SKM-1 treated with dmso at 0.1 percent for 144 hours (cell line): ENCODE data around the gene ZPBP2.
A peak's percentile ranks its signal among the peaks of the same experiment; 100 is the strongest.
"Not testable (repeated sequence)": the region's sequence is repeated elsewhere in the genome, so short reads cannot be mapped to it uniquely, and the experiment has no call there.

ENCODE experiments used
- DNase-seq: peaks from one replicate; lab custom pipeline; 2025; ENCODE audit not compliant: unreplicated experiment; lab: John Stamatoyannopoulos, UW

ZPBP2 gene

DNA sequence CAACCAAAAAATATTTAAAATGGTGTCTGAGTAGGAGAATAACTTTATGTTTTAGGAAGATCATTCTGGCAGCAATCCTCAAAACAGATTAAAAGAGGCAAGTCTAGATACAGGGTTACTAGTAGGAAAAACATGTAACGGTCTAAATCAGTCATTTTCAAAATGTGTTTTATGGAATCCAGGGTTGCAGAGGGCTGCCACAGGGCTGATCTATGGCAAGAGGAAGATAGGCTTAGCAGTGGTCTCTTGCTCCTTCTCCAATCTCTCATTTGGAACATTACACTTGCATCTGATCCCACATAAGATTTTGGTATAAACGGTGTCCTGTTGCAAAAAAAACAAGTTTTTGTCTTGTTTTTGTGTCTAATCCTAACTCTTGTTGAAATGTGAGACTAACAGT is 13.1 kb upstream of the ZPBP2 start:
- DNase-seq, result no peak

DNA sequence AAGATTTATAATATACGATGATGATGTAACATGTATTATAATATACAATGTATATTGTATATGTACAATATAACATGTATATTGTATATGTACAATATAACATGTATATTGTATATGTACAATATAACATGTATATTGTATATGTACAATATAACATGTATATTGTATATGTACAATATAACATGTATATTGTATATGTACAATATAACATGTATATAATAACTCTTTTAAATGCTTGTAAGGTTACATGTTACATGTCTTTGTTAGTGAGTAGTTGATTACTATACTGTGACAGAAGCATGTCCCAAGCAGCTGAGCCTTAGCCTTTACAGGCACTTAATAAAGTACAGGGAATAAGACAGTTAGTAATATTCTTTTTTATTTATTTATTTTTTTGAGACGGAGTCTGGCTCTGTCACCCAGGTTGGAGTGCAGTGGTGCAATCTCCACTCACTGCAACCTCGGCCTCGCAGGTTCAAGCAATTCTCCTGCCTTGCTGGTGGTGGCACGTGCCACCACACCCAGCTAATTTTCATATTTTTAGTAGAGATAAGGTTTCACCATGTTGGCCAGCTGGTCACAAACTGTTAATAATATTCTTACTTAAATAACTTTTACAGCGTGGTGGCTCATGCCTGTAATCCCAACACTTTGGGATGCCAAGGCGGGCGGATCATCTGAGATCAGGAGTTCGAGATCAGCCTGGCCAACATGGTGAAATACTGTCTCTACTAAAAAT is 11.9 kb upstream of the ZPBP2 start:
- not testable (repeated sequence) for DNase-seq

DNA sequence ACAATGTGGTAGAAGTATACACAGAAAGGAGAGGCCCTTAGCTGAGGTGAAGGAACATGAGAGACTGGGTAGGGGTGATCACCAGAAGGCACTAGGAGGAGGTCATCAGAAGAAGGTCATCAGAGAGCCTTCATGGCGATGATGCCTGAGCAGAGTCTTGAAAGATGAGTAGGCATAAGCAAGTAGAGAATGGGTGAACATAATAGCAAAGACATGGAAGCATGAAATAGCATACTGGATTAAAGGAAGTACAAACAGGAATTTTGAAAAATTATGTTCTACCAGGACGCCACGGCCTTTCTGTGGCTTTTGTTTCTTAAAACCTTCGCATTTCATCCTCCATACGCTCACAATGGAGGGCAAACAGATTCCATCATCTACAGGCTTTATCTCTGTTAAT is 6.8 kb upstream of the ZPBP2 start:
- no peak for DNase-seq

DNA sequence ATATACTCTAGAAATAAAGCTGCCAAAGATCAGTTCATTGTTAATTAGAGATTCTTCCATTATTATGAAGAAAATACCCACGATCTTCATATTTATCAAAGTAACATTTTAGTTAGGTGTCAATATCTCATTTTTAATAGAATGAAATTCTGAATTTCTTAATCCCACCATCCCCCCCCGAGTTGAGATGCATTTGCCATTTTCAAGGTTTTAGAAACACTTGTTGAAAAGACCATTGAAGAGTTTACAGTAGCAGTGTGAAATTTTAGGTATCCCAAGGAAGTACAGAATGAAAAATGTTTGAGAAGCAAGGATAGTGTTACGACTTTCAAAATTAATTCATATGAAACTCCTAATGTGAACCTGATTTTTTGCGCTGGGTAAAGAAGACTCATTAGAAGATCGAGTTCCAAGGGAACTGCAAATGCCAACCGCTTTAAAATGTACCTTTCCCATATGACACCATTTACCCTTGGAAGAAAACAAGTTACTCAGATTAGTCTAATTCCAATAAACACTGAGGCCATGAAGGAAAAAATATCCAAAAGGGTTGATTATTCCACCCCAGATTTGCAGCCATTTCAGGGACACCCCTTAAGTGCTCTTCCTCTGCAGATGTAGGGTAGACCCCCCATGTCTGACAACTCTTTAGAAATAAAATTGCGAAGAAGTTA is 4.6 kb upstream of the ZPBP2 start:
- no peak for DNase-seq

DNA sequence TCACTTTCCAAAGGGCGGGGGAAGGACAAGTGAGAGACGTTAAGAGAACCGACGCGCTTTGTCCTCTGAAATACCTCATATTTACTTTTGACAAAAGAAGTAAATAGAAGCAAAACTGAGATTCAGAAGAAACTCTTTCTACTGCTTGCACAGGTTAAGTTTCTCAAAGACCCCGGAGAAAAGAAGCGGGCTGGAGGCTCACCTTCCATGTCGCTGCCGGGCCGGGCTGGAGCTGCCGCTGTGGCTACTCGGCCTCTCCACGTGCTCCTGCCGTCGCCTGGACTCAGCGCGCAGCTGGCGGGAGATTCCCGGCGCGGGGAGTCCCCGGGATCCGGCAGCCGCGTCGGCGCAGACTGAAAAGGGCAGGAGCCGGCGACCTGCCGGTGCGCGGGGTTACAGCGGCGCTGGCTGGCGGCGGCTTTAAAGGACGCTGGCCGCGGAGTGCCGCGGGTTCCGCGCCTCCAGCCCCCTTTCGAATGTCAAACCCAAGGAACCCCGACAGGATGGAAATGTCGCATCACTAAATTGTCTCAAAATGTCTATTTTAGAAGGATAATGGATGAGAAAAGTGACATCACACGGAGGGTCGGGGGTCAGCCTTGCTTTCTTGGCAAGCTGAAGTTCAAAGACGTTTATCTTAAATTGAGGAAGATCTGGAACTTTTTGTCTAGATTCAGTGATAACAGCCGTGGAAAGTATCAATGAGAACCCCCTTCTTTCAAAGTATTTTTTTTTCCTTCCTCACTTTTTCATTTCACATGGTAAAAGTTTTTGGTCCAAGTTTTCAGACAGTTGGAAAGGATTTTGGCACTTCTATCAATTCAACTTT is 3.9 kb upstream of the ZPBP2 start, which contains the start of gene IKZF3:
IKZF3 (minus strand) TSS at position 395 of the 829 bp plus-strand sequence; CDS start at position 209, 186 bp downstream.
- DNase-seq, result peak; percentile 24

DNA sequence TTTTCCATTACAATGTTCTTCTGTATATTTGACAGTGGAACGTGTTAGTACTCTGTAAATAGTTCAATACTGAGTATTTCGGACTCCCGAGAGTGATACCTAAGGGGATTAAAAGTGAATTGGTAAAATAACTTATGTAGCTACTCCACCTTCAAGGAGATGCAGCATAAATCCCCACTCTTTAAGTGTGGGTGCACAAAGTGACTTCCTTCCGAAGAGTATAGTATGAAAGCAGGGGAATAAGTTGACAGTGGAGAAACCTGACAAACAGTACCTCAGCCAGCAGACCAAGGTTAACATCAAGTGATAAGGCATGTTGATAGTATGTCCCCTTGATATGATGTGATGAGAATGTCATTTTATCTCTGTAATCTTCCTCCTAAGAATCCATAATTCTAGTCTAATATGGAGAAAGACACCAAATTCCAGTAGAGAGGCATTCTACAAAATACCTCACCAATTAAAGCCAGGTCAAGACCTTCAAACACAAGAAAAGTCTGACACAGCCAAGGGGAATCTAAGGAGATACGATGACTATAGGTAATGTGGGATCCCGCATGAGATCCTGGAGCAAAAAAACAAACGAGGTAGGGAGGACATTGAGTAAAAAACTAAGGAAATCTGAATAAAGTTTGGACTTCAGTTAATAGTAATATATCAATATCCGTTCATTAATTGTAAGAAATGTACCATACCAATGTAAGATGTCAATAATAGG is 1.8 kb upstream of the ZPBP2 start:
- no peak for DNase-seq

DNA sequence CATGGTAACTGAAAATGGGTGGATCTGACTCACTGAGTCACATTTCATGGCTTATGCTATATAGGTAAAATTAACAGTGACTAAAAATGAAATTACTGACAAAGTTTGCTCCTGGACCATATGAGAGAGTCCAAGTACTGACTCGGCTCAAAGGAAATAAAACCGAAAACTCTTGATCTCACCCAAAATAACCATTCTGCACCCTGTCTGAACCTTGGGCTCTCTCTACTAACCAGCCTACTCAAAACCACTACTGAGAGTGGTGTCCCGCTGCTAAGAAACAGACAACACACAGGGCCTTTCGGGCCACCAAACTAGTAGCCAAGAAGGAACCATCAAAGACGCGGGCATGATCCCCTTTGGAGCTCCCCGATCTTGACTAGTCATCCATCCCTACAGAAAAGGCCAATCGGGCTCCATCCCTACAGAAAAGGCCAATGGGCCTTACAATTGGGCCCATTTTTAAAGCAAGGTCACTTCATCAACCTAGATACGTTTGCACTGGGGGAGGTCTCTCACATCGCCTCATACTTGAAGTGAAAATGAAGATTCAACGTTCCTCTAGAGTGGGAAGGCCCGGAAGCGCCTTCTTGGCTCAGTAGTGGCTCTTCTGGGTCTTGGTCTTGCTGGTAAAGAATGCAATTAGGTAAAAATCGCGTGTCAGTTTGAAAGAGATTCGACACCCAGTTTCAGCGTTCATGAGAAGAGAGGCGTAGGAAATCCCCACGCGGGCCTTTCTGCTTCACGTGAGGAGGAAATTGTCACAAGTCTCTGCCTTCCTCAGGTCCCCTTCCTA is 720 bp upstream of the ZPBP2 start:
- DNase-seq, result no peak

DNA sequence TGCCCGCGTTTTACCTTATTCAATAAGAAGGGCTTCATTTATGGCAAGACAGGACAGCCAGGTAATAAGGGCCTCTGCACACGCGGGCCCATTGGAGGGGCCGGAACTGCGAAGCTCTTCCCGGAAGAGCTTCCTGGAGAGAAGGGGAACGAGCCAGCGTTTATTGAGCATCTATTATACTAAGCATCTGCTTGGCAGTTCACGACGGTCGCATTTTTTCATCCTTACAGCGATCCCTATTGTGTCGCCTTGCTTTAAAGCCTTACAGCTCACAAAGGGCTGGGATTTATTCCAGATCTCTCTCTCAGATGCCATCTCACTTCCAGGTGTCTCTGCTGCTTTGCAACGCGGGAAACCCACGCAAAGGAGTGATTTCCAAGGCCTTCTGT is 546 bp downstream of the ZPBP2 start:
- DNase-seq, result no peak

DNA sequence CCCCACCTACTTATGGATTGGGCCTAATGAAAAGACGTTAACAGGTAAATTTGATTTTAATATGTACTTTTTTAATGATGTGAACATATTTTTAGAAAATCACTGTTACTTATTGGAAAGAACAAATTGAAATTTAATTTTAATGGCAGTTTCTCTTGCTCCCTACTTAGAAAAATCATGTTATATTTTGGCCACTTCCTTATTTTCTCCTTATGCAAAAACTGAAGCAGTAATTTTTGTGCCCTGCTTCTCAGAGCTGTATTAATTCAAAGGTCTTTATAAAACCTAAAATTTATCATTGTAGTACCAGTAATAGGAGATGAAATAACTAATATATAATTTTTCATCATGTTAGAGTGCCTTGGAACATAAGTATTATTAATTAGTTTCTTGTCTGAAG is 2.8 kb downstream of the ZPBP2 start:
- DNase-seq, result no peak

DNA sequence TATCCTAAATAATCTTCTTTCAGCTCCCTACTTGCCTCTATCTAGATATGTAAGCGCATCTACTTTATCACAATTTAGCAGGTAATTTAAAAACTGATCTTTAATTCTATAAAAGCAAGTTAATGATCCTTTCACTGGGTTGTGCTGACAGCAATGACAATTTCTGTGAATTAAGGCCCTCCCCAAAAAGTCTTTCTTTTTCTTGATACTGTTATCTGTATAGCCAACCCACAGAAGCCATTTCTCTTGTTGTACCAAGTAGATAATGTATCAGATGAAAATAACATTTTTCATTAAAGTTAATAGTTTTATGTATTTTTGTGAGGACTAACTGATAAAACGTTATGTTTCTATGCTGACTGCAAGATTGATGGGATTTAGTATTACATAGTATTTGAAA is 3.8 kb downstream of the ZPBP2 start:
- DNase-seq, result no peak

DNA sequence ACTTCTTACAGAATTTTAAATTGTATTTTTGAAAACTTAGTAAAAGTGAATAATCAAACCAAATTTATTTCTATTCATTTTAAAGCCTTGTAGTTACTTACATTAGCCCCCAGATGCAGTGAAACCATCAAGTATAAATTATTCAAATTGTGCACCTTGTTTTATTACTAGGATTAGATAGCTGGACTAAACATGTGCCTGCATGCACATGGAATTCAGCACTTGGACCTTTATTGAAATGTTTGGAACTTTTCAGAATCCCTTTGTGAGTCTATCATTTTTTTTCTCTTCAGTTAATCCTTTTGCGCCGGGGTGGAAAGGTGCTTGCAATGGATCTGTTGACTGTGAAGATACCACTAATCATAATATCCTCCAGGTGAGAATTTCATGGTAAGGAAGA is 4.7 kb downstream of the ZPBP2 start:
- DNase-seq, result no peak

DNA sequence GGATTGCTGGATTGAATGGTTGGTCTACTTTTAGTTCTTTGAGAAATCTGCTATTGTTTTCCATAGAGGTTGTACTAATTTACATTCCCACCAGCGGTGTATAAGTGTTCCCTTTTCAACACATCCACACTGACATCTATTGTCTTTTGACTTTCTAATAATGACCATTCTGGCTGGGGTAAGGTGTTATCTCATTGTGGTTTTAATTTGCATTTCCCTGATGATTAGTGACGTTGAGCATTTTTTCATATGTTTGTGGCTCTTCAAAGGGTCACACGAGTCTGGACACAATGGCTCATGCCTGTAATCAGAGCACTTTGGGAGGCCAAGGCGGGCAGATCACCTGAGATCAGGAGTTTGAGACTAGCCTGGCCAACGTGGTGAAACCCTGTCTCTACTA is 18.1 kb downstream of the ZPBP2 start:
- not testable (repeated sequence) for DNase-seq

DNA sequence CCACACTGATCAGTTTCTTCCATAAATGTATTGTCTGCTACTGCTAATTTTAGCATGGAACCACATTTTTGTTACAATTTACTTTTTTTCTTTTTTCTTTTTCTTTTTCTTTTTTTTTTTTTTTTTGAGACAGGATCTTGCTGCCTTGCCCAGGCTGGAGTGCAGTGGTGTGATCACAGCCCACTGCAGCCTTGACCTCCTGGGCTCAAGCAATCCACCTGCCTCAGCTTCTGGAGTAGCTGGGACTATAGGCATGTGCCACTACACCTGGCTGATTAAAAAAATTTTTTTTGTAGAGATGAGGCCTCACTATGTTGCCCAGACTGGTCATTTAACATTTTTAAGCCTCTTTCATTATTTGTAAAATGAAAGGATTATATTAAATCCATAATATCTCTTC is 19.1 kb downstream of the ZPBP2 start:
- DNase-seq, result no peak

DNA sequence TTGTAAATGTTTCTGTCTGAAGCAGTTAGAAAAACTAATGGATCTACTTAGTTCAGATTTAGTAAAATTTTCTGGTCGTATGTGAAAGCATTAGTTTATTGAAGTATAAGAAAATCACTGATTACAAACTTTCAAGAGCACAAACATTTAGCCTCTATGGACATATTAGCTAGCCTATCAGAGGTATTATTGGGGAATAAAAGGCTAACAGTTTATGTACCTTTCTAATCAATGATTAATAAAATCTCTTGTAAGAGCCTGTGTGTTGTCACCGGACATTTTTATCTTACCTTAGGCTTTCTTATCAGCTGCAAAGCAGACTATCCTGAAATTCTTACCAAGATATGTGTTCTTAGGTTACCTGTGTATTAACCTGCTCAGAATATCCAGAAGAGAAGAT is 21.2 kb downstream of the ZPBP2 start:
- no peak for DNase-seq

DNA sequence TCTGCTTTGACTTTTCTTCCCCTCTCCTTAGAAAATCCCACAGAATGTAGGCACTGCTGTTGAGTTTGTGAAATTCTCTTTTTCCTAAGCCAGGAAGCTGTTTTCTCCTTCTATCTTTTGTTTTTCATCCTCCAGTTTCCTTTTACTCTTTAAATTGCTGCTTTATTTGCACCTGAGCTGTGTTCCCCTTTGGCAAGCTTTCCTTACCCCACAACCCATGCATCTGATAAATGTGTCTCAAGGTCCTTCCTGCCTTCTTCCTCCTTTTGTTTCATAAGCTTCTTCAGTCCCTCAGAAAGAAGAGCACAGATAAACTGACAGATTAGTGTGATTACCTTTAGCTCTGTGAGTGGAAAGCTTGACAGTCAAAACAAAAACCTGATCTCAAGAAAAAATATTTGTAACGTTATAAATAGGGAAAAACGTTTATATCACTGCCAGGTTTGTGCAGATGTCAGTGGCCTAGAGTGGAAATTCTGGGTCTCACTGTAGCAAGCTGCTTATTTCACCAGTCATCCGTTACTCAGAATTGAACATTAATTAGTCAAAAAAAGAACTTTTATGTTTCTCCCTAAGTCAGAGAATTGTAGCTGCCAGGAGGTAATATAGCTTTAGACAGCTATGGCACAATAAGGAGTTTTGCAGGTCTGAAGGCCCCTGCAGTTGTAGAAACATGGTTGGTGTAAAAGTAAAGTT is 26.8 kb downstream of the ZPBP2 start:
- peak; percentile 53 for DNase-seq

DNA sequence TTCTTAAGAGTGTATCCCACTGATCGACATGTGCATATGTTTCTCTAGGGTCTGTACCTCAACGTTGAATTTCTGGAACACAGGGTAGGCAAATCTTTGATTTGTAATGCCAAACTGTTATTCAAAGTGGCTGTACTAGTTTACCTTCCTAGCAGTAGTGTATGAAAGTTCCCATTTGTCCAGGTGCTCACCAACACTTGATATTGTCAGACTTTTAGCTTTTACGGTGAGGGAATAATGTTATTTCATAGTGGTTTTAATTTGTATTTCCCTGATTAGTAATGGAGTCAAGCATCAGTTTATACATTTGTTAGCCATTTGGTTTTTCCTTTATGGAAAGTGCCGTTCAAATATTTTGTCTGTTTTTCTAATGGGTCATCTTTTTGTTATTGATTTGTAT is 30.1 kb downstream of the ZPBP2 start:
- DNase-seq, result no peak

DNA sequence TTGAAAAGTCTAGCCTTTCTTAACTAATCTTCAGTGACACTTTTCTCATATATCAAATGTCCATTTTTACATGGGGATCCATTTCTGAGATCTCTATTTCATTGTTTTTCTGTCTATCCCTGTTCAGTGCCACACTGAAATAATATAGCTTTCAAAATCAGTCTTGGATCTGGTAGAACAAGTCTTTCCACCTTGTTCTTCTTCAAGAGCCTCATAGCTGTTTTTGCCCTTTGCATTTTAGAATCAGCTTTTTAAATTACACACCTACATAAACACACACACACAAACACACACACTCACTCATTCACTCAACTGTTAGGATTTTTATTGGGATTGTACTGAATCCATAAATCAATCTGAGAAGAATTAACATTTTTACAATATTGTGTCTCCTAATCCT is 31.2 kb downstream of the ZPBP2 start:
- DNase-seq, result no peak

DNA sequence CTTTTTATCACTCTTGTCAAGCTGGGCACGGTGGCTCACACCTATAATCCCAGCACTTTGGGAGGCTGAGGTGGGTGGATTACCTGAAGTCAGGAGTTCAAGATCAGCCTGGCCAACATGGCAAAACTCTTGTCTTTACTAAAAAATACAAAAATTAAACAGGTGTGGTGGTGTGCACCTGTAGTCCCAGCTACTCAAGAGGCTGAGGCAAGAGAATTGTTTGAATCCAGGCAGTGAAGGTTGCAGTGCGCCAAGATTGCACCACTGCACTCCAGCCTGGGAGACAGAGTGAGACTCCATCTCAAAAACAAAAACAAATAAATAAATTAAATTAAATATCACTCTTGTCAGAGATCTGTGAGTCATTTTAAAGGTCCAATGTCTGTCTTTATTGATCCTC is 34.0 kb downstream of the ZPBP2 start:
- not testable (repeated sequence) for DNase-seq

DNA sequence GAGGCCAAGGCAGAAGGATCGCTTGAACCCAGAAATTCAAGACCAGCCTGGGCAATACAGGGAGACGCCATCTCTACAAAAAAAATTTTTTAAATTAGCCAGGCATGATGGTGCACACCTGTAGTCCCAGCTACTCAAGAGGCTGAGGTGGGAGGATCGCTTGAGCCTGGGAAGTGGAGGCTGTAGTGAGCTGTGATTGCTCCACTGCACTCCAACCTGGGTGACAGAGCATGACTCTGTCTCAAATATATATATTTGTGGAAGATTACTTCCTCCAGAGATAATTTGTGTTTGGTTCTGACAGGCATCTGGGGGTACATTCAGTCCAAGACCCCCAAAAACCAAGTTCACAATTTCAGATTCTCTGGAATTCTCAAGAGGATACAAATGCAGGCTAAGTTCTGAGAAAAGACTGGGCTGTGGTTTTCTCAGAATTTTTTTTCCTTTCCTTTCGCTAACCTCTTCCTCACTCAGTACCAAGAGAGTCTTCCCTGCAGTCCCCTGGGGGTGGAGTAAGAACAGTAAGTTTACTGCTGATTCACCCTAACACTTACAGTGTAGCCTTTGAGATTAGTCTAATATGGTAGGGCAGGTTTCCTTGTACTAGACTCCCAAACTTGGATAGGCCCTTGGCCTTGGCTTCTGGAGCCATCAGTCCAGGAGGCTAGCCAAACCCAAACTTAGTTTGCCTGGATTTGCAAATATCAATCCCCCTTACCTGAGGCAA is 35.3 kb downstream of the ZPBP2 start:
- DNase-seq, result peak; percentile 27
